SJSA1 (cell line): ENCODE results near the gene ZNF532. TPM values are rescaled to one million over a fixed set of nuclear protein-coding genes. Genes with fewer than 3 reads are reported as not detected.
"Not testable (repeated sequence)": the region's sequence is repeated elsewhere in the genome, so short reads cannot be mapped to it uniquely, and the experiment has no call there.

Source experiments
- DNase-seq, 2 experiments: peaks; one replicate each; pipeline ENCODE4 v3.0.0-alpha.2; 2015 to 2020; ENCODE audit warnings: low spot score in 2 of 2, low read depth in 1 of 2
- H3K27ac ChIP-seq: fragments of 250-450 bp; sonication (Bioruptor Pico); 2 replicates; pipeline ENCODE4 v1.5.1; 2020; ENCODE audit warnings: mild to moderate bottlenecking, moderate library complexity
- H3K27me3 ChIP-seq: fragments of 250-450 bp; sonication (Bioruptor Pico); replicated peaks from 2 replicates; pipeline ENCODE4 v1.5.1; 2020; ENCODE audit warnings: mild to moderate bottlenecking, moderate library complexity
- H3K36me3 ChIP-seq: fragments of 250-450 bp; sonication (Bioruptor Pico); 2 replicates; pipeline ENCODE4 v1.5.1; 2020; ENCODE audit warnings: mild to moderate bottlenecking
- H3K4me1 ChIP-seq: fragments of 250-450 bp; sonication (Bioruptor Pico); replicated peaks from 2 replicates; pipeline ENCODE4 v1.6.1; 2021; ENCODE audit warnings: mild to moderate bottlenecking
- H3K4me3 ChIP-seq: fragments of 250-450 bp; sonication (Bioruptor Pico); 2 replicates; pipeline ENCODE4 v1.5.1; 2020; ENCODE audit warnings: mild to moderate bottlenecking
- H3K9me3 ChIP-seq: fragments of 250-450 bp; sonication (Bioruptor Pico); replicated peaks from 2 replicates; pipeline ENCODE4 v1.5.1; 2020; ENCODE audit warnings: mild to moderate bottlenecking
- total RNA-seq: library from RNA; depleted of rRNA; stranded (reverse); fragments of >200 nt; shearing (Covaris generic); gene quantifications from 2 replicates; pipeline ENCODE4 v1.2.3, GENCODE V29; 2014; rRNA removed

The ZNF532 gene, protein sequence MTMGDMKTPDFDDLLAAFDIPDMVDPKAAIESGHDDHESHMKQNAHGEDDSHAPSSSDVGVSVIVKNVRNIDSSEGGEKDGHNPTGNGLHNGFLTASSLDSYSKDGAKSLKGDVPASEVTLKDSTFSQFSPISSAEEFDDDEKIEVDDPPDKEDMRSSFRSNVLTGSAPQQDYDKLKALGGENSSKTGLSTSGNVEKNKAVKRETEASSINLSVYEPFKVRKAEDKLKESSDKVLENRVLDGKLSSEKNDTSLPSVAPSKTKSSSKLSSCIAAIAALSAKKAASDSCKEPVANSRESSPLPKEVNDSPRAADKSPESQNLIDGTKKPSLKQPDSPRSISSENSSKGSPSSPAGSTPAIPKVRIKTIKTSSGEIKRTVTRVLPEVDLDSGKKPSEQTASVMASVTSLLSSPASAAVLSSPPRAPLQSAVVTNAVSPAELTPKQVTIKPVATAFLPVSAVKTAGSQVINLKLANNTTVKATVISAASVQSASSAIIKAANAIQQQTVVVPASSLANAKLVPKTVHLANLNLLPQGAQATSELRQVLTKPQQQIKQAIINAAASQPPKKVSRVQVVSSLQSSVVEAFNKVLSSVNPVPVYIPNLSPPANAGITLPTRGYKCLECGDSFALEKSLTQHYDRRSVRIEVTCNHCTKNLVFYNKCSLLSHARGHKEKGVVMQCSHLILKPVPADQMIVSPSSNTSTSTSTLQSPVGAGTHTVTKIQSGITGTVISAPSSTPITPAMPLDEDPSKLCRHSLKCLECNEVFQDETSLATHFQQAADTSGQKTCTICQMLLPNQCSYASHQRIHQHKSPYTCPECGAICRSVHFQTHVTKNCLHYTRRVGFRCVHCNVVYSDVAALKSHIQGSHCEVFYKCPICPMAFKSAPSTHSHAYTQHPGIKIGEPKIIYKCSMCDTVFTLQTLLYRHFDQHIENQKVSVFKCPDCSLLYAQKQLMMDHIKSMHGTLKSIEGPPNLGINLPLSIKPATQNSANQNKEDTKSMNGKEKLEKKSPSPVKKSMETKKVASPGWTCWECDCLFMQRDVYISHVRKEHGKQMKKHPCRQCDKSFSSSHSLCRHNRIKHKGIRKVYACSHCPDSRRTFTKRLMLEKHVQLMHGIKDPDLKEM (N-terminal part only)
- total RNA-seq = 31.1 and 52.6 TPM in 2 replicates

- Histone ChIP-seq H3K9me3 (no peaks in the 10 kb centered on the region), H3K27me3 (no peaks in the 10 kb centered on the region), H3K27ac (peak within 1 kb of the TSS; percentile 96), H3K36me3 (peaks cover 44% of the 10 kb centered on the region), H3K4me3 (peak within 1 kb of the TSS; percentile 52), H3K4me1 (peaks cover 82% of the 10 kb centered on the region)
- peak; percentile 53 to 66 for DNase-seq
These were observed at the start of gene ZNF532 for GRCh38 chr18:58864146-58865032. Gene ZNF532, plus strand, starts transcription at chr18:58864877. CDS start in a region left out here.

- no peak overlapping the region for H3K27ac ChIP-seq
- H3K27me3 ChIP-seq = no peaks in the 10 kb centered on the region
- peaks cover 19% of the 10 kb centered on the region for H3K4me1 ChIP-seq
- DNase-seq = no peak
- H3K4me3 ChIP-seq = no peak overlapping the region
- H3K9me3 ChIP-seq = no peaks in the 10 kb centered on the region
- H3K36me3 ChIP-seq = no peaks in the 10 kb centered on the region
These were observed 45.6 kb upstream of the ZNF532 start for GRCh38 chr18:58819051-58819450.

DNA sequence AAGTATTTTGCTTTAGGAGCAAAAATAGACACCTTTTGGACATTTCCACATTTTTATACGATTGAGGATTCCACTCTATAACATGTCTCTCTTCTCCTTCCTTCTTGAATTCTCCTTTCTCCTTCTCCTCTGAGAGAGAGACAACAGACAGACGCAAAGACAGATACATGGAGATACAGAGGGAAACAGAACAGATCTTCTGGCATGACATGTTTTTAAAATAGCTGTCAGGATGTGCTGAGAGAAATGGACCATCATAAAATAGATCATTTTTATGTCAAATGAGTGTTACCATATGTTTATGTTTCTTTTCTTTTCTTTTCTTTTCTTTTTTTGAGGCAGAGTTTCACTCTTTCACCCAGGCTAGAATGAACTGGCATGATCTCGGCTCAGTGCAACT is 44.4 kb upstream of the ZNF532 start:
- no peak overlapping the region for H3K4me3 ChIP-seq
- no peaks in the 10 kb centered on the region for H3K27me3 ChIP-seq
- H3K36me3 ChIP-seq = no peaks in the 10 kb centered on the region
- DNase-seq = no peak
- H3K27ac ChIP-seq = no peak overlapping the region
- peaks cover 29% of the 10 kb centered on the region for H3K4me1 ChIP-seq
- no peaks in the 10 kb centered on the region for H3K9me3 ChIP-seq

DNA sequence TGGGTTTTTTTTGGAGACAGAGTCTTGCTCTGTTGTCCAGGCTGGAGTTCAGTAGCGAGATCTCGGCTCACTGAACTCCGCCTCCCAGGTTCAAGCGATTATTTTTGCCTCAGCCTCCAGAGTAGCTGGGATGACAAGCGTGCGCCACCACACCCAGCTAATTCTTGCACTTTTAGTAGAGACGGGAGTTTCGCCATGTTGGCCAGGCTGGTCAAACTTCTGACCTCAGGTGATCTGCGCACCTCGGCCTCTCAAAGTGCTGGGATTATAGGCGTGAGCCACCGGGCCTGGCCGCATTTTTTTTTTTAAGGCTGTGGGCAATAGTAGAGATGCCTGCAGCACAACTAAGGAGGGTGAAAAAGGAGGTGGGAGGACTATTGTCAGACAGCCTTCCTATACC is 41.7 kb upstream of the ZNF532 start:
- Histone ChIP-seq H3K9me3 (no peaks in the 10 kb centered on the region), H3K4me3 (no peak overlapping the region), H3K27ac (no peak overlapping the region), H3K4me1 (peaks cover 29% of the 10 kb centered on the region), H3K36me3 (no peaks in the 10 kb centered on the region), H3K27me3 (no peaks in the 10 kb centered on the region)
- no peak for DNase-seq

GRCh38 chr18:58823412-58823811 is 41.3 kb upstream of the ZNF532 start:
- H3K9me3 ChIP-seq = no peaks in the 10 kb centered on the region
- H3K27ac ChIP-seq = no peak overlapping the region
- DNase-seq = peak in 1 of 2 experiments; percentile 49
- no peaks in the 10 kb centered on the region for H3K36me3 ChIP-seq
- H3K4me1 ChIP-seq = peaks cover 29% of the 10 kb centered on the region
- H3K4me3 ChIP-seq = no peak overlapping the region
- no peaks in the 10 kb centered on the region for H3K27me3 ChIP-seq

GRCh38 chr18:58826926-58827325 is 37.8 kb upstream of the ZNF532 start:
- not testable (repeated sequence) for H3K27me3 ChIP-seq, H3K27ac ChIP-seq, H3K4me3 ChIP-seq, H3K36me3 ChIP-seq, DNase-seq, H3K9me3 ChIP-seq
- H3K4me1 ChIP-seq = peaks cover 22% of the 10 kb centered on the region

- H3K27me3 ChIP-seq = no peaks in the 10 kb centered on the region
- no peaks in the 10 kb centered on the region for H3K9me3 ChIP-seq
- H3K27ac ChIP-seq = no peak overlapping the region
- no peak for DNase-seq
- no peaks in the 10 kb centered on the region for H3K36me3 ChIP-seq
- peaks cover 22% of the 10 kb centered on the region for H3K4me1 ChIP-seq
- H3K4me3 ChIP-seq = no peak overlapping the region
These were observed 37.2 kb upstream of the ZNF532 start for GRCh38 chr18:58827428-58827827.

DNA sequence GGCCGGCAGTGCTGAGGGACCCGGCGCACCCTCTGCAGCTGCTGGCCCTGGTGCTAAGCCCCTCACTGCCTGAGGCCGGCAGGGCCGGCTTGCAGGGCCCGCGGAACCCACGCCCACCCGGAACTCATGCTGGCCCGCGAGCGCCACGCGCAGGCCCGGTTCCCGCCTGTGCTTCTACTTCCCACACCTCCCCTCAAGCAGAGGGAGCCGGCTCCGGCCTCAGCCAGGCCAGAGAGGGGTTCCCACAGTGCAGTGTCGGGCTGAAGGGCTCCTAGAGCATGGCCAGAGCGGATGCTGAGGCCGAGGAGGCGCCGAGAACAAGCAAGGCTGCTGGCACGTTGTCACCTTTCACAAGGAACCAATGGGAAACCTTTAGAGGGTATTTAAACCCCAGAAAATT is 36.8 kb upstream of the ZNF532 start:
- DNase-seq = no peak
- H3K4me1 ChIP-seq = peaks cover 22% of the 10 kb centered on the region
- no peak overlapping the region for H3K27ac ChIP-seq
- no peaks in the 10 kb centered on the region for H3K36me3 ChIP-seq
- H3K9me3 ChIP-seq = no peaks in the 10 kb centered on the region
- H3K27me3 ChIP-seq = no peaks in the 10 kb centered on the region
- no peak overlapping the region for H3K4me3 ChIP-seq

- no peak overlapping the region for H3K4me3 ChIP-seq
- H3K9me3 ChIP-seq = no peaks in the 10 kb centered on the region
- peaks cover 15% of the 10 kb centered on the region for H3K4me1 ChIP-seq
- H3K27me3 ChIP-seq = no peaks in the 10 kb centered on the region
- H3K36me3 ChIP-seq = no peaks in the 10 kb centered on the region
- no peak overlapping the region for H3K27ac ChIP-seq
- DNase-seq = no peak
These were observed 36.1 kb upstream of the ZNF532 start for GRCh38 chr18:58828399-58829121.

GRCh38 chr18:58829263-58829662 is 35.4 kb upstream of the ZNF532 start:
- no peaks in the 10 kb centered on the region for H3K27me3 ChIP-seq
- H3K9me3 ChIP-seq = no peaks in the 10 kb centered on the region
- no peak overlapping the region for H3K27ac ChIP-seq
- peaks cover 8% of the 10 kb centered on the region for H3K4me1 ChIP-seq
- DNase-seq = no peak
- no peaks in the 10 kb centered on the region for H3K36me3 ChIP-seq
- no peak overlapping the region for H3K4me3 ChIP-seq

DNA sequence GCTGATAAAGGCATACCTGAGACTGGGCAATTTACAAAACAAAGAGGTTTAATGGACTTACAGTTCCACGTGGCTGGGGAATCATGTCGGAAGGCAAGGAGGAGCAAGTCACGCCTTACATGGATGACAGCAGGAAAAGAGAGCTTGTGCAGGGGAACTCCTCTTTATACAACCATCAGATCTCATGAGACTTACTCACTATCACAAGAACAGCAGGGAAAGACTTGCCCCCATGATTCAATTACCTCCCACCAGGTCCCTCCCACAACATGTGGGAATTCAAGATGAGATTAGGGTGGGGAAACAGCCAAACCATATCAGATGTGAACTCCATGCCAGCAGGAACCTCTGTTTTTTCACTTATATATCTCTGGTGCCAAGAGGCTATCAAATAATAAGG is 34.8 kb upstream of the ZNF532 start:
- not testable (repeated sequence) for H3K27ac ChIP-seq, DNase-seq, H3K36me3 ChIP-seq, H3K9me3 ChIP-seq, H3K27me3 ChIP-seq, H3K4me3 ChIP-seq, H3K4me1 ChIP-seq

GRCh38 chr18:58831606-58832005 is 33.1 kb upstream of the ZNF532 start:
- no peaks in the 10 kb centered on the region for H3K9me3 ChIP-seq
- no peak overlapping the region for H3K4me3 ChIP-seq
- no peak overlapping the region for H3K27ac ChIP-seq
- no peaks in the 10 kb centered on the region for H3K36me3 ChIP-seq
- H3K27me3 ChIP-seq = no peaks in the 10 kb centered on the region
- no peaks in the 10 kb centered on the region for H3K4me1 ChIP-seq
- no peak for DNase-seq
